Liver (tissue), 9 donors: ENCODE data around the gene ZNF831. TPM values are rescaled to one million over a fixed set of nuclear protein-coding genes. Genes with fewer than 3 reads are reported as not detected.

Source experiments
- DNase-seq: peaks from one replicate; pipeline ENCODE4 v3.0.0-alpha.2; 2017; ENCODE audit warnings: low spot score
- H3K27ac ChIP-seq, 2 donors: one replicate each; pipeline ENCODE4 v1.7.0; 2013; ENCODE audit warnings: inconsistent platforms in 2 of 2, low read length in 2 of 2, control low read depth in 1 of 2, low read depth in 1 of 2, mild to moderate bottlenecking in 1 of 2
- H3K27me3 ChIP-seq, 4 donors: one replicate each; pipeline versions ENCODE4 v1.6.1 to v1.7.0; 2013; ENCODE audit warnings: low read length in 3 of 4, inconsistent platforms in 1 of 4, mild to moderate bottlenecking in 1 of 4, moderate library complexity in 1 of 4; ENCODE audit not compliant: control insufficient read depth in 4 of 4, insufficient read depth in 4 of 4
- H3K36me3 ChIP-seq, 4 donors: one replicate each; pipeline versions ENCODE4 v1.6.1 to v1.7.0; 2013; ENCODE audit warnings: low read length in 3 of 4, mild to moderate bottlenecking in 3 of 4, low read depth in 1 of 4, moderate library complexity in 1 of 4; ENCODE audit not compliant: control insufficient read depth in 4 of 4, insufficient read depth in 3 of 4
- H3K4me1 ChIP-seq, 4 donors: one replicate each; pipeline versions ENCODE4 v1.6.1 to v1.7.0; 2013; ENCODE audit warnings: low read length in 3 of 4, mild to moderate bottlenecking in 3 of 4, moderate library complexity in 1 of 4; ENCODE audit not compliant: control insufficient read depth in 4 of 4, insufficient read depth in 4 of 4
- H3K4me3 ChIP-seq, 3 donors: one replicate each; pipeline versions ENCODE4 v1.6.1 to v1.7.0; 2013; ENCODE audit warnings: low read length in 3 of 3, control low read depth in 1 of 3, low read depth in 1 of 3, mild to moderate bottlenecking in 1 of 3
- H3K9ac ChIP-seq, 2 donors: one replicate each; pipeline ENCODE4 v1.7.0; 2013; ENCODE audit warnings: low read length in 2 of 2, mild to moderate bottlenecking in 2 of 2, moderate library complexity in 2 of 2, control low read depth in 1 of 2, low read depth in 1 of 2
- H3K9me3 ChIP-seq, 4 donors: one replicate each; pipeline versions ENCODE4 v1.6.1 to v1.7.0; 2013; ENCODE audit warnings: low read length in 3 of 4; ENCODE audit not compliant: control insufficient read depth in 4 of 4
- EGR1 ChIP-seq, 2 donors: IDR thresholded peaks; 2 replicates each; pipeline ENCODE4 v1.6.1; 2016 to 2018; ENCODE audit warnings: antibody characterized with exemption in 2 of 2, low read depth in 2 of 2
- FOXA2 ChIP-seq: IDR thresholded peaks from 2 replicates; pipeline ENCODE4 v1.6.1; 2016; ENCODE audit warnings: antibody characterized with exemption
- GABPA ChIP-seq, 2 donors: IDR thresholded peaks in 1 of 2; conservative IDR thresholded peaks in 1 of 2; 2 replicates each; pipeline ENCODE4 v1.6.1; 2016; ENCODE audit warnings: antibody characterized with exemption in 2 of 2, mild to moderate bottlenecking in 1 of 2, moderate library complexity in 1 of 2
- HNF4A ChIP-seq, 2 donors: conservative IDR thresholded peaks; 2 replicates each; pipeline ENCODE4 v1.6.1; 2016; ENCODE audit warnings: antibody characterized with exemption in 2 of 2, mild to moderate bottlenecking in 2 of 2
- HNF4G ChIP-seq: IDR thresholded peaks from 2 replicates; pipeline ENCODE4 v1.6.1; 2016; ENCODE audit warnings: antibody characterized with exemption
- JUND ChIP-seq, 2 donors: IDR thresholded peaks; 2 replicates each; pipeline ENCODE4 v1.6.1; 2016; ENCODE audit warnings: antibody characterized with exemption in 2 of 2
- NR2F2 ChIP-seq: IDR thresholded peaks from 2 replicates; pipeline ENCODE4 v1.6.1; 2016; ENCODE audit warnings: antibody characterized with exemption
- RAD21 ChIP-seq, 2 donors: IDR thresholded peaks; 2 replicates each; pipeline ENCODE4 v1.6.1; 2016; ENCODE audit warnings: antibody characterized with exemption in 2 of 2, mild to moderate bottlenecking in 2 of 2
- RXRA ChIP-seq, 2 donors: IDR thresholded peaks; 2 replicates each; pipeline ENCODE4 v1.6.1; 2017 to 2018; ENCODE audit warnings: antibody characterized with exemption in 2 of 2, mild to moderate bottlenecking in 1 of 2
- SP1 ChIP-seq: IDR thresholded peaks from 2 replicates; pipeline ENCODE4 v1.6.1; 2018; ENCODE audit warnings: antibody characterized with exemption, mild to moderate bottlenecking
- TAF1 ChIP-seq: conservative IDR thresholded peaks from 2 replicates; pipeline ENCODE4 v1.6.1; 2016; ENCODE audit warnings: antibody characterized with exemption, mild to moderate bottlenecking
- YY1 ChIP-seq: IDR thresholded peaks from 2 replicates; pipeline ENCODE4 v1.6.1; 2016; ENCODE audit warnings: antibody characterized with exemption, mild to moderate bottlenecking
- WGBS: extraction: QIAGEN DNeasy Blood & Tissue Kit; methylation state at CpG from one replicate; pipeline ENCODE4 v1.1.7; 2013; 5-methylcytosine and 5-hydroxymethylcytosine counted together
- polyA plus RNA-seq, 2 donors: library from polyadenylated mRNA; stranded (reverse) in 1 of 2; unstranded in 1 of 2; fragments of 200-250 nt in 1 of 2; fragments of >200 nt in 1 of 2; fragmentation: Nextera tagmentation in 1 of 2; extraction: Ambion mirVana in 1 of 2; gene quantifications; one replicate each; pipeline versions ENCODE4 v1.2.1 to v1.2.3, GENCODE V29; 2013 to 2015
- total RNA-seq, 2 donors: library from RNA; depleted of rRNA; stranded (reverse); fragments of >200 nt; gene quantifications; one replicate each; pipeline ENCODE4 v1.2.3, GENCODE V29; 2014
- TF ChIP-seq, protein P1 (sequence below): IDR thresholded peaks from 2 replicates; pipeline ENCODE4 v1.6.1; 2016; ENCODE audit warnings: antibody characterized with exemption
- TF ChIP-seq, protein P2 (sequence below): fragments of 150-350 bp; IDR thresholded peaks from 2 replicates; pipeline ENCODE4 v1.5.1; 2017; ENCODE audit warnings: improper control_type of control experiment, low read depth, low read length; ENCODE audit not compliant: missing input control
- TF ChIP-seq, protein P3 (sequence below): IDR thresholded peaks from 2 replicates; pipeline ENCODE4 v1.6.1; 2016; ENCODE audit warnings: antibody characterized with exemption, mild to moderate bottlenecking
- TF ChIP-seq, protein P4 (sequence below): IDR thresholded peaks from 2 replicates; pipeline ENCODE4 v1.6.1; 2016; ENCODE audit warnings: antibody characterized with exemption
- donor health status: healthy.
- donor health status: healthy.
- donor health status: healthy.
- donor health status: healthy.
- donor health status: healthy.

The ZNF831 gene
- total and polyA plus RNA-seq, 4 donors: 0.06 to 0.75 (median 0.13) TPM

DNA sequence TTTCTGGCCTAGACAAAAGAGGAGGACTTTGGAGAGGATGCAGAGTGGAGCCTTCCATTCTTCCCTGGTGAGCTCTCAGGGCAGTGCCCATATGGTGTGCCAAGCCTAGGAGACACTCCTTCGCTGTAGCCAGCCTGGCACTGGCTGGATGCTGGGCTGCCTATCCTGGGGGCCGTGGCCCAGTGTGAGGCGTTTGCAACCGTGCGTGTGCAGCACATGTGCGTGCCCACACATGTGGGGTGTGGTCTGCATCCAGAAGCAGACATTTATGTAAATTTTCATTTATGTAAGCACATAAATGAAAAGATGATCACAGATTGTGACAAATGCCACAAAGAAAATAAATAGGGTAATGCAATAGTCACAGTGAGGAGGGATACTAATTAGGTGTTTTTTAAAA, 35.8 kb upstream of the ZNF831 start:
- Histone ChIP-seq H3K36me3 (no peaks in the 10 kb centered on the region), H3K4me1 (no peaks in the 10 kb centered on the region), H3K27ac (no peak overlapping the region), H3K9ac (no peak overlapping the region), H3K27me3 (peaks cover 0 to 2% (median 0%) of the 10 kb centered on the region in 4 donors), H3K4me3 (no peak overlapping the region), H3K9me3 (no peaks in the 10 kb centered on the region)
- TF ChIP-seq RXRA (IDR thresholded peaks at IDR 0.05) (no peak), JUND (IDR thresholded peaks at IDR 0.05) (no peak), HNF4G (no peak), HNF4A (conservative IDR thresholded peaks at IDR 0.05) (no peak), RAD21 (IDR thresholded peaks at IDR 0.05) (no peak), NR2F2 (no peak), TAF1 (no peak), YY1 (no peak), GABPA (IDR thresholded peaks at IDR 0.05 in 1 of 2, conservative IDR thresholded peaks at IDR 0.05 in 1 of 2) (no peak)
- TF ChIP-seq, protein P1, sequence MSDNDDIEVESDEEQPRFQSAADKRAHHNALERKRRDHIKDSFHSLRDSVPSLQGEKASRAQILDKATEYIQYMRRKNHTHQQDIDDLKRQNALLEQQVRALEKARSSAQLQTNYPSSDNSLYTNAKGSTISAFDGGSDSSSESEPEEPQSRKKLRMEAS: no peak
- TF ChIP-seq, protein P2, sequence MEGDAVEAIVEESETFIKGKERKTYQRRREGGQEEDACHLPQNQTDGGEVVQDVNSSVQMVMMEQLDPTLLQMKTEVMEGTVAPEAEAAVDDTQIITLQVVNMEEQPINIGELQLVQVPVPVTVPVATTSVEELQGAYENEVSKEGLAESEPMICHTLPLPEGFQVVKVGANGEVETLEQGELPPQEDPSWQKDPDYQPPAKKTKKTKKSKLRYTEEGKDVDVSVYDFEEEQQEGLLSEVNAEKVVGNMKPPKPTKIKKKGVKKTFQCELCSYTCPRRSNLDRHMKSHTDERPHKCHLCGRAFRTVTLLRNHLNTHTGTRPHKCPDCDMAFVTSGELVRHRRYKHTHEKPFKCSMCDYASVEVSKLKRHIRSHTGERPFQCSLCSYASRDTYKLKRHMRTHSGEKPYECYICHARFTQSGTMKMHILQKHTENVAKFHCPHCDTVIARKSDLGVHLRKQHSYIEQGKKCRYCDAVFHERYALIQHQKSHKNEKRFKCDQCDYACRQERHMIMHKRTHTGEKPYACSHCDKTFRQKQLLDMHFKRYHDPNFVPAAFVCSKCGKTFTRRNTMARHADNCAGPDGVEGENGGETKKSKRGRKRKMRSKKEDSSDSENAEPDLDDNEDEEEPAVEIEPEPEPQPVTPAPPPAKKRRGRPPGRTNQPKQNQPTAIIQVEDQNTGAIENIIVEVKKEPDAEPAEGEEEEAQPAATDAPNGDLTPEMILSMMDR: no peak
- TF ChIP-seq, protein P3, sequence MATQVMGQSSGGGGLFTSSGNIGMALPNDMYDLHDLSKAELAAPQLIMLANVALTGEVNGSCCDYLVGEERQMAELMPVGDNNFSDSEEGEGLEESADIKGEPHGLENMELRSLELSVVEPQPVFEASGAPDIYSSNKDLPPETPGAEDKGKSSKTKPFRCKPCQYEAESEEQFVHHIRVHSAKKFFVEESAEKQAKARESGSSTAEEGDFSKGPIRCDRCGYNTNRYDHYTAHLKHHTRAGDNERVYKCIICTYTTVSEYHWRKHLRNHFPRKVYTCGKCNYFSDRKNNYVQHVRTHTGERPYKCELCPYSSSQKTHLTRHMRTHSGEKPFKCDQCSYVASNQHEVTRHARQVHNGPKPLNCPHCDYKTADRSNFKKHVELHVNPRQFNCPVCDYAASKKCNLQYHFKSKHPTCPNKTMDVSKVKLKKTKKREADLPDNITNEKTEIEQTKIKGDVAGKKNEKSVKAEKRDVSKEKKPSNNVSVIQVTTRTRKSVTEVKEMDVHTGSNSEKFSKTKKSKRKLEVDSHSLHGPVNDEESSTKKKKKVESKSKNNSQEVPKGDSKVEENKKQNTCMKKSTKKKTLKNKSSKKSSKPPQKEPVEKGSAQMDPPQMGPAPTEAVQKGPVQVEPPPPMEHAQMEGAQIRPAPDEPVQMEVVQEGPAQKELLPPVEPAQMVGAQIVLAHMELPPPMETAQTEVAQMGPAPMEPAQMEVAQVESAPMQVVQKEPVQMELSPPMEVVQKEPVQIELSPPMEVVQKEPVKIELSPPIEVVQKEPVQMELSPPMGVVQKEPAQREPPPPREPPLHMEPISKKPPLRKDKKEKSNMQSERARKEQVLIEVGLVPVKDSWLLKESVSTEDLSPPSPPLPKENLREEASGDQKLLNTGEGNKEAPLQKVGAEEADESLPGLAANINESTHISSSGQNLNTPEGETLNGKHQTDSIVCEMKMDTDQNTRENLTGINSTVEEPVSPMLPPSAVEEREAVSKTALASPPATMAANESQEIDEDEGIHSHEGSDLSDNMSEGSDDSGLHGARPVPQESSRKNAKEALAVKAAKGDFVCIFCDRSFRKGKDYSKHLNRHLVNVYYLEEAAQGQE: no peak
- TF ChIP-seq, protein P4, sequence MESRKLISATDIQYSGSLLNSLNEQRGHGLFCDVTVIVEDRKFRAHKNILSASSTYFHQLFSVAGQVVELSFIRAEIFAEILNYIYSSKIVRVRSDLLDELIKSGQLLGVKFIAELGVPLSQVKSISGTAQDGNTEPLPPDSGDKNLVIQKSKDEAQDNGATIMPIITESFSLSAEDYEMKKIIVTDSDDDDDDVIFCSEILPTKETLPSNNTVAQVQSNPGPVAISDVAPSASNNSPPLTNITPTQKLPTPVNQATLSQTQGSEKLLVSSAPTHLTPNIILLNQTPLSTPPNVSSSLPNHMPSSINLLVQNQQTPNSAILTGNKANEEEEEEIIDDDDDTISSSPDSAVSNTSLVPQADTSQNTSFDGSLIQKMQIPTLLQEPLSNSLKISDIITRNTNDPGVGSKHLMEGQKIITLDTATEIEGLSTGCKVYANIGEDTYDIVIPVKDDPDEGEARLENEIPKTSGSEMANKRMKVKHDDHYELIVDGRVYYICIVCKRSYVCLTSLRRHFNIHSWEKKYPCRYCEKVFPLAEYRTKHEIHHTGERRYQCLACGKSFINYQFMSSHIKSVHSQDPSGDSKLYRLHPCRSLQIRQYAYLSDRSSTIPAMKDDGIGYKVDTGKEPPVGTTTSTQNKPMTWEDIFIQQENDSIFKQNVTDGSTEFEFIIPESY: no peak
- no peak for DNase-seq
- 93% methylated on average over 6 of the region's 6 CpGs for WGBS

DNA sequence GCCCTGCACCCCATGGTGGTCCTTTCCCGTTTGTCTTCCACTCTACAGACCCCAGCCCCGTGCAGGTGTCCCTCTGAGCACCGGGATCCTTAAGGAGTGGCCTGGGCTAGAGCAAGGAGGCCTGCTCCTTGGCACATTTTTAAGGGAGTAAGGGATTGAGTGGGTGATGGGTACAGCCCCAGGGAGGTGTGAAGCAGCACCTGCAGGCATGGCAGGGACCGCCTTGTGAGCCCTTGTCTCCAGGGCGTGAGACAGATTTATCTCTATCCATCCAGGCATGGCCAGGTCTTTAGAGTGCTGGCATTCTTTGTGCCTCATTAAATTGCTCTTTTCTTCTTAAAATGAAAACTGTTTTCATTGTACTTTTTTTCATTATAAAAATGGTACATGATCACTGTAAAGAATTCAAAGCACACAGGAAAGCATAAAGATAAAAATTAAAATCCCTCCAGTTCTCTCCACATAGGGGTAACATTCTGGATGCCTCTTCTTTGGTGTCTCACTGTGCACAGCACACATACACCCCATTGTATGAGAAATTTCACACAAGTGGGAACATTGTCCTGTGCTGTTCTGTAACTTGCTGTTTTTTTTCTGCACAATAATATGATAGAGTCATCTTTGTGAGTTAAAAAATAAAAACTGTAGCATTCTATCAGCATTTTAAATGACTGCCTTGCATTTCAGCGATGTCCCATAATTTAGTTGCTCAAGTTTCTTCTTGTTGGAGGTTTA, 31.9 kb upstream of the ZNF831 start:
- DNase-seq: no peak
- H3K9me3 ChIP-seq: no peaks in the 10 kb centered on the region
- H3K4me1 ChIP-seq: no peaks in the 10 kb centered on the region
- H3K27me3 ChIP-seq: peaks cover 0 to 2% (median 0%) of the 10 kb centered on the region in 4 donors
- H3K36me3 ChIP-seq: no peaks in the 10 kb centered on the region
- H3K9ac ChIP-seq: no peak overlapping the region
- H3K27ac ChIP-seq: no peak overlapping the region
- H3K4me3 ChIP-seq: no peak overlapping the region
- WGBS: 72% methylated on average over 6 of the region's 6 CpGs
- TF ChIP-seq EGR1 (IDR thresholded peaks at IDR 0.05; ENCODE audit: low read depth in 2 of 2) (no peak), SP1 (no peak), JUND (IDR thresholded peaks at IDR 0.05) (no peak), FOXA2 (no peak)
- TF ChIP-seq, protein P2: no peak
- TF ChIP-seq, protein P4: no peak
- TF ChIP-seq, protein P1: no peak
